HEK293T (cell line): ENCODE measurements around the gene IL4I1.

Experiments
- FOXK2 ChIP-seq: fragments of 450-650 bp; IDR thresholded peaks from 2 replicates; pipeline ENCODE4 v1.6.1; 2016; ENCODE audit warnings: mild to moderate bottlenecking
- NFRKB ChIP-seq: fragments of 450-650 bp; IDR thresholded peaks from 2 replicates; pipeline ENCODE4 v1.6.1; 2016; ENCODE audit warnings: mild to moderate bottlenecking, moderate library complexity
- SP1 ChIP-seq: fragments of 450-650 bp; IDR thresholded peaks from 2 replicates; pipeline ENCODE4 v1.6.1; 2017
- SUZ12 ChIP-seq: fragments of 450-650 bp; IDR thresholded peaks from 2 replicates; pipeline ENCODE4 v1.6.1; 2016; ENCODE audit warnings: mild to moderate bottlenecking

DNA sequence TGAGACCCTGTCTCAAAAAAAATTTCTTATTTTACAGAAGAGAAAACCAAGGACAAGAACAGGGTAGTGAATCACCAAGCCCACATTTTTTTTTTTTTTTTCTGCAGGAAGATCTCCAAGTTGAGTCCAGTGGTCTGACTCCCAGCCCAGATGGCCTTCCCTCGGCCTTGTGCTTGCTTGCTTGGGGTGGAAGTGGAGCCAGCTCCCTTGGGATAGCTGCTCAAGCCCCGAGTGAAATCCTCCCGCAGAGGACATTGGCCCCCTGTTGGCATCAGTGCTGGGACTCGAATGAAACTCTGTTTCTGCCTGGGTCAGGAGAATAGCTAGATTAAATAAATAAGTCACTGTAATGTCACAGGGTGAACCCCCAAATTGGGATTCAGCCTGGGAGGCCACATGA, 42.0 kb upstream of the IL4I1 start:
- TF ChIP-seq FOXK2 (no peak), SUZ12 (no peak), SP1 (no peak), NFRKB (no peak)
